ENCODE results near the gene CACHD1. TPM values are rescaled to one million over a fixed set of nuclear protein-coding genes. Genes with fewer than 3 reads are reported as not detected.
A peak's percentile ranks its signal among the peaks of the same experiment; 100 is the strongest.

The CACHD1 gene
- total RNA-seq, 2 donors from 2014 or later, result 10.8 to 14.4 TPM

- Histone ChIP-seq H3K4me1 (replicated peaks) (no peaks in the 10 kb centered on the region), H3K27me3 (replicated peaks; ENCODE audit: insufficient read depth) (no peaks in the 10 kb centered on the region), H3K36me3 (no peaks in the 10 kb centered on the region), H3K9me3 (no peaks in the 10 kb centered on the region), H3K27ac (no peak overlapping the region), H3K4me3 (no peak overlapping the region)
- no peak for DNase-seq (ENCODE audit: low spot score)
- WGBS, result 72% methylated on average over 1 of the region's 1 CpG
- intact Hi-C loops (cut with DNase I), result no loop called here
- TF ChIP-seq POLR2A (IDR thresholded peaks at IDR 0.05) (no peak), POLR2AphosphoS5 (IDR thresholded peaks at IDR 0.05) (no peak), CTCF (IDR thresholded peaks at IDR 0.05) (no peak)
Observed at GRCh38 chr1:64458915-64459314, 11.0 kb upstream of the CACHD1 start.

- Histone ChIP-seq H3K4me1 (replicated peaks) (no peaks in the 10 kb centered on the region), H3K36me3 (no peaks in the 10 kb centered on the region), H3K9me3 (no peaks in the 10 kb centered on the region), H3K27ac (no peak overlapping the region), H3K27me3 (replicated peaks; ENCODE audit: insufficient read depth) (no peaks in the 10 kb centered on the region), H3K4me3 (no peak overlapping the region)
- TF ChIP-seq POLR2A (IDR thresholded peaks at IDR 0.05) (no peak), CTCF (IDR thresholded peaks at IDR 0.05) (no peak), POLR2AphosphoS5 (IDR thresholded peaks at IDR 0.05) (no peak)
- no peak for DNase-seq (ENCODE audit: low spot score)
- WGBS, result 87% methylated on average over 5 of the region's 5 CpGs
- intact Hi-C loops (cut with DNase I), result no loop called here
Observed at GRCh38 chr1:64459743-64460142, 10.2 kb upstream of the CACHD1 start.

- intact Hi-C loops (cut with DNase I), result loop anchor here (5.0 kb wide), 2 partner anchors 194 to 211 kb away; no protein-coding TSS in a partner anchor
- no peaks in the 10 kb centered on the region for H3K4me1 ChIP-seq (replicated peaks)
- no peaks in the 10 kb centered on the region for H3K36me3 ChIP-seq
- no peak overlapping the region for H3K27ac ChIP-seq
- DNase-seq (ENCODE audit: low spot score), result no peak
- H3K9me3 ChIP-seq, result no peaks in the 10 kb centered on the region
- no peak overlapping the region for H3K4me3 ChIP-seq
- 85% methylated on average over 7 of the region's 7 CpGs for WGBS
- TF ChIP-seq POLR2AphosphoS5 (IDR thresholded peaks at IDR 0.05), result no peak
- no peak for TF ChIP-seq POLR2A (IDR thresholded peaks at IDR 0.05)
- no peak for TF ChIP-seq CTCF (IDR thresholded peaks at IDR 0.05)
- H3K27me3 ChIP-seq (replicated peaks; ENCODE audit: insufficient read depth), result no peaks in the 10 kb centered on the region
Observed at GRCh38 chr1:64466033-64466432, 3.9 kb upstream of the CACHD1 start.

GRCh38 chr1:64469116-64469976 lies 583 bp upstream of the CACHD1 start:
- H3K9me3 ChIP-seq, result no peaks in the 10 kb centered on the region
- 9% methylated on average over 28 of the region's 28 CpGs for WGBS
- intact Hi-C loops (cut with DNase I), result loop anchor here (5.0 kb wide), 2 partner anchors 197 to 208 kb away; no protein-coding TSS in a partner anchor
- TF ChIP-seq POLR2A (IDR thresholded peaks at IDR 0.05), result no peak
- TF ChIP-seq POLR2AphosphoS5 (IDR thresholded peaks at IDR 0.05), result no peak
- TF ChIP-seq CTCF (IDR thresholded peaks at IDR 0.05), result no peak
- no peaks in the 10 kb centered on the region for H3K4me1 ChIP-seq (replicated peaks)
- H3K27me3 ChIP-seq (replicated peaks; ENCODE audit: insufficient read depth), result no peaks in the 10 kb centered on the region
- H3K27ac ChIP-seq, result peak overlapping the region; percentile 81 to 82
- peak; percentile 4 for DNase-seq (ENCODE audit: low spot score)
- H3K4me3 ChIP-seq, result peak overlapping the region; percentile 56 to 60
- no peaks in the 10 kb centered on the region for H3K36me3 ChIP-seq

Measured in prostate gland (tissue), 2 donors.